A673 (cell line): Measurements from ENCODE around the gene ZNF107. TPM values are rescaled to one million over a fixed set of nuclear protein-coding genes. Genes with fewer than 3 reads are reported as not detected.

Experiments used
- BruUV-seq: library from RNA; stranded (reverse); fragments of 400-500 nt; replicated peaks from 2 replicates; lab custom pipeline; 2021; lab: Mats Ljungman, UMichigan
- CTCF ChIA-PET: fragments of 300-600 bp; sonication (Branson Sonifier 250); formaldehyde crosslinking; loops from one replicate; lab custom pipeline; 2022; ENCODE audit warnings: antibody characterized with exemption; lab: Charles Lee
- POLR2A ChIA-PET: fragments of 300-600 bp; sonication (Branson Sonifier 250); formaldehyde crosslinking; loops from one replicate; lab custom pipeline; 2022; ENCODE audit warnings: antibody characterized with exemption; ENCODE audit not compliant: low non-redundant PET; lab: Charles Lee
- DNase-seq: peaks from one replicate; pipeline ENCODE4 v3.0.0-alpha.2; 2015; ENCODE audit warnings: low spot score
- H3K27ac ChIP-seq: fragments of 200-600 bp; sonication (generic); 2 replicates; pipeline ENCODE4 v1.5.1; 2016; ENCODE audit warnings: mixed run types, low read depth, mild to moderate bottlenecking, mixed read lengths, antibody characterized with exemption, low read length; ENCODE audit not compliant: poor library complexity, severe bottlenecking
- H3K27me3 ChIP-seq: fragments of 200-600 bp; sonication (generic); replicated peaks from 2 replicates; pipeline ENCODE4 v1.6.1; 2017; ENCODE audit warnings: mixed run types, low read depth, mild to moderate bottlenecking, mixed read lengths, antibody characterized with exemption, low read length; ENCODE audit not compliant: insufficient read depth, poor library complexity
- H3K36me3 ChIP-seq: fragments of 200-600 bp; sonication (generic); 2 replicates; pipeline ENCODE4 v1.6.1; 2016; ENCODE audit warnings: mixed run types, mild to moderate bottlenecking, mixed read lengths, antibody characterized with exemption, low read length; ENCODE audit not compliant: insufficient read depth, poor library complexity, severe bottlenecking
- H3K4me1 ChIP-seq: fragments of 200-600 bp; sonication (generic); 2 replicates; pipeline ENCODE4 v1.6.1; 2017; ENCODE audit warnings: mixed run types, mild to moderate bottlenecking, mixed read lengths, antibody characterized with exemption, low read length; ENCODE audit not compliant: insufficient read depth, poor library complexity, severe bottlenecking
- H3K4me3 ChIP-seq: fragments of 200-600 bp; sonication (generic); 2 replicates; pipeline ENCODE4 v1.5.1; 2016; ENCODE audit warnings: low read depth, mixed run types, mild to moderate bottlenecking, mixed read lengths, low read length; ENCODE audit not compliant: poor library complexity, severe bottlenecking
- H3K9me3 ChIP-seq: fragments of 200-600 bp; sonication (generic); 2 replicates; pipeline ENCODE4 v1.6.1; 2016; ENCODE audit warnings: mixed run types, low read depth, mild to moderate bottlenecking, mixed read lengths, antibody characterized with exemption, low read length; ENCODE audit not compliant: poor library complexity, severe bottlenecking
- EZH2 ChIP-seq: fragments of 200-600 bp; sonication (generic); IDR thresholded peaks from 2 replicates; pipeline ENCODE4 v1.6.1; 2017; ENCODE audit warnings: borderline replicate concordance, low read depth, mild to moderate bottlenecking, mixed read lengths, antibody characterized with exemption, low read length; ENCODE audit not compliant: poor library complexity, severe bottlenecking
- intact Hi-C: fragments of 100-400 bp; cut with micrococcal nuclease; formaldehyde crosslinking; loops from one replicate; pipeline ENCODE4 v1.10.0; 2022; ENCODE audit not compliant: unreplicated experiment
- total RNA-seq: library from RNA; stranded (reverse); gene quantifications from 2 replicates; pipeline ENCODE4 v1.2.3, GENCODE V29; 2021
- TF ChIP-seq, protein P1 (sequence below): fragments of 300-800, 200-600 bp; sonication (generic); conservative IDR thresholded peaks from 2 replicates; pipeline ENCODE4 v1.5.1; 2017; ENCODE audit warnings: low read depth, mild to moderate bottlenecking, antibody characterized with exemption, low read length, moderate library complexity, mixed read lengths

The ZNF107 gene
- total RNA-seq, 1 experiment from 2014 or later, result 8.3 TPM

DNA sequence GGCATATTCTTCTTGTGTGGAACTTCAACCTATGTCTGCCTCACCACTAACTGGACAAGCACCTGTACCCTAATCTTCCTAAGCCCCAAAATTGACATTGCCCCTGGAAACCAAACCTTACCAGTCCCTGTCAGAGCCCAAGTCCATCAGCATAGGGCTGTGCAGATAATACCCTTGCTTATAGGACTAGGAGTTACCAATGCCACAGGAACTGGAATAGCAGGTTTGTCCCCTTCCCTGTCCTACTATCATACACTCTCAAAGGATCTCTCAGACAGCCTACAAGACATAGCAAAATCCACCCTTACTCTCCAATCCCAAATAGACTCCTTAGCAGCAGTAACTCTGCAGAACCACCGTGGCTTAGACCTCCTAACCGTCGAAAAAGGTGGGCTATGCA, 19.8 kb downstream of the ZNF107 start:
- no peak for DNase-seq
- intact Hi-C loops, result no loop called here
- H3K36me3 ChIP-seq, result peaks cover 32% of the 10 kb centered on the region
- CTCF ChIA-PET, result no interaction called here
- H3K4me1 ChIP-seq, result no peaks in the 10 kb centered on the region
- H3K27ac ChIP-seq, result no peak overlapping the region
- POLR2A ChIA-PET, result no interaction called here
- H3K4me3 ChIP-seq, result no peak overlapping the region
- H3K9me3 ChIP-seq, result no peaks in the 10 kb centered on the region
- no TSS peak for BruUV-seq
- no peaks in the 10 kb centered on the region for H3K27me3 ChIP-seq
- TF ChIP-seq, protein P1, sequence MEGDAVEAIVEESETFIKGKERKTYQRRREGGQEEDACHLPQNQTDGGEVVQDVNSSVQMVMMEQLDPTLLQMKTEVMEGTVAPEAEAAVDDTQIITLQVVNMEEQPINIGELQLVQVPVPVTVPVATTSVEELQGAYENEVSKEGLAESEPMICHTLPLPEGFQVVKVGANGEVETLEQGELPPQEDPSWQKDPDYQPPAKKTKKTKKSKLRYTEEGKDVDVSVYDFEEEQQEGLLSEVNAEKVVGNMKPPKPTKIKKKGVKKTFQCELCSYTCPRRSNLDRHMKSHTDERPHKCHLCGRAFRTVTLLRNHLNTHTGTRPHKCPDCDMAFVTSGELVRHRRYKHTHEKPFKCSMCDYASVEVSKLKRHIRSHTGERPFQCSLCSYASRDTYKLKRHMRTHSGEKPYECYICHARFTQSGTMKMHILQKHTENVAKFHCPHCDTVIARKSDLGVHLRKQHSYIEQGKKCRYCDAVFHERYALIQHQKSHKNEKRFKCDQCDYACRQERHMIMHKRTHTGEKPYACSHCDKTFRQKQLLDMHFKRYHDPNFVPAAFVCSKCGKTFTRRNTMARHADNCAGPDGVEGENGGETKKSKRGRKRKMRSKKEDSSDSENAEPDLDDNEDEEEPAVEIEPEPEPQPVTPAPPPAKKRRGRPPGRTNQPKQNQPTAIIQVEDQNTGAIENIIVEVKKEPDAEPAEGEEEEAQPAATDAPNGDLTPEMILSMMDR, result no peak
- no peak for TF ChIP-seq EZH2

DNA sequence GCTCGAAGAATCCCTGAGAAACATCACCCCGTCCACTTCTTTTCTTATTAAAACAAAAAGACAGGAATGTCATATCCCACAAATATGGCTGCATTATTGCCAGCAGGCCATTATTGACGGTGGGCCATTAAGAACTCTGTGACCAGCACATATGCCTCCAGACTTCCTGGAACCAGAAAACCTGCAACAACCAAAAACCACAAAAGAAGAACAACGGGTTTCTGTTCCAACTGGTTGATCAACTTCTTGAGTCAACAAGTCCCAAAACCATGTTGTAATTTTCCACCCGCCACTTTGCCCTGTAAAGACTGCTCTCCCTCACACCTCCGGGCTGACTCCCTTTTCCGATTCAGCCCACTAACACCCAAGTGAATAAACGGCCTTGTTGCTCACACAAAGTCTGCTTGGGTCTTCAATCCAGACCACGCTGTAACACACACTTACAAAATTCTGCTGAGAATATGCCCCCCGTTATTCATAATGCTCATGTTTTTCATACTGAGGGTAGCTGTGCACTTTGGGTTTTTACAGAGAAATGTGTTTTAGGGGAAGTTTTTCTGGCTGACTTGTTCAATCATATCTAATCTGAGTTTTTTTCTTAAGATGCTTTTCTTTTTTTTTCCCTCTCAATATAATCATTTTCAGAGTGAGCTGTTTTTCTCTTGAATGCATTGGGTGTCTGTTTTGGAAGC, 20.7 kb downstream of the ZNF107 start:
- Histone ChIP-seq H3K27ac (no peak overlapping the region), H3K9me3 (no peaks in the 10 kb centered on the region), H3K27me3 (no peaks in the 10 kb centered on the region), H3K4me3 (no peak overlapping the region), H3K4me1 (no peaks in the 10 kb centered on the region), H3K36me3 (peaks cover 33% of the 10 kb centered on the region)
- POLR2A ChIA-PET, result no interaction called here
- BruUV-seq, result no TSS peak
- CTCF ChIA-PET, result no interaction called here
- intact Hi-C loops, result no loop called here
- no peak for DNase-seq
- no peak for TF ChIP-seq EZH2
- TF ChIP-seq, protein P1, result no peak

DNA sequence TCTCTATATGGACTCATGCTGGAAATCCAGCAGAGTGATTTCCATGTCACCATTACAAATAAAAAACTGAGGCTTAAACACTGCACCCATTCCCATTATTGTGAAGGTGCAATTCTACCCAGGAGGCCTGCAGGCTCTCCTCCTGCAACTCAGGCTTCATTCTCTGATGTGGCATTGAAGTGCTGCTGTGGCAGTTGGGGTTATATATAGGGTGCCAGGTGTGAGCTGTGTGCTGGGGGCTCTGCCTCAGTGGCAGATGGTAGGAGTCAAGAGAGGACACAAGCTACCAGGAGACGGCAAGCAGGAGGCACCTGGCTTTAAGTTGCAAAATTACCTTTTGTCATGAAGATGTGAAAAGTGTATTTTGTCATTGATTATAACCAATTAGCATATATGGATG, 21.3 kb downstream of the ZNF107 start:
- no peaks in the 10 kb centered on the region for H3K4me1 ChIP-seq
- H3K4me3 ChIP-seq, result no peak overlapping the region
- H3K27me3 ChIP-seq, result no peaks in the 10 kb centered on the region
- H3K27ac ChIP-seq, result no peak overlapping the region
- H3K36me3 ChIP-seq, result peaks cover 38% of the 10 kb centered on the region
- intact Hi-C loops, result no loop called here
- ChIA-PET POLR2A (no interaction called here), CTCF (no interaction called here)
- H3K9me3 ChIP-seq, result no peaks in the 10 kb centered on the region
- BruUV-seq, result no TSS peak
- TF ChIP-seq, protein P1, result no peak
- TF ChIP-seq EZH2, result no peak
- no peak for DNase-seq
